ENCODE data around the gene DEXI. TPM values are rescaled to one million over a fixed set of nuclear protein-coding genes. Genes with fewer than 3 reads are reported as not detected.

DEXI gene
- total RNA-seq, 1 experiment from 2014 or later: 63.1 TPM

DNA sequence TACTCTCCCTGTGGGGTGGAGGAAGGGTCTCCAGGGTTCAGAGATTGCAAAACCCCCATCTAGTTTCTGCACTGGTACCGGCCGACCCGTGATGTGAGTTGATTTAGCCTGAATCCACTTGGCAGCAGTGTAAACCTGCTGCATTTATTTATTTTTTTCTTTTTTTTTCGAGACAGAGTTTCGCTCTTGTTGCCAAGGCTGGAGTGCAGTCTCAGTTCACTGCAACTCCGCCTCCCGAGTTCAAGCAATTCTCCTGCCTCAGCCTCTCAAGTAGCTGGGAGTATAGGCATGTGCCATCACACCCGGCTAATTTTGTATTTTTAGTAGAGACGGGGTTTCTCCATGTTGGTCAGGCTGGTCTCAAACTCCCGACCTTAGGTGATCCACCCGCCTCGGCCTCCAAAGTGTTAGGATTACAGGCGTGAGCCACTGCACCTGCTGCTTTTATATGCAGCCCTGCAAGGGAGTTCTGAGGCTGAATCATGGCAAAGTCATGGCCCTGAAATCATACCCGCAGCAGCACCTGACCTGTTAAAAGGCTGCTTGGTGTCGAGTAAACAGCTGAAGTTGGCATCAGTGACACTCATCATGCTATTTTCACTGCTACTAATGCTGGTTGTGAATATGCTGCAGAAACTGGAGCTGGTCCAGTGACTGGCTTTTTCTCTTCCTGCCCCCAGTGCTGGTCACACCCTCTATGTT, 21.4 kb downstream of the DEXI start:
- no peaks in the 10 kb centered on the region for H3K27me3 ChIP-seq (ENCODE audit: control insufficient read depth, insufficient read depth, low read length)
- no peaks in the 10 kb centered on the region for H3K36me3 ChIP-seq (replicated peaks; ENCODE audit: control insufficient read depth, insufficient read depth, low read length)
- no peak for DNase-seq
- no peak overlapping the region for H3K4me3 ChIP-seq (ENCODE audit: insufficient read depth, low read depth, low read length)

DNA sequence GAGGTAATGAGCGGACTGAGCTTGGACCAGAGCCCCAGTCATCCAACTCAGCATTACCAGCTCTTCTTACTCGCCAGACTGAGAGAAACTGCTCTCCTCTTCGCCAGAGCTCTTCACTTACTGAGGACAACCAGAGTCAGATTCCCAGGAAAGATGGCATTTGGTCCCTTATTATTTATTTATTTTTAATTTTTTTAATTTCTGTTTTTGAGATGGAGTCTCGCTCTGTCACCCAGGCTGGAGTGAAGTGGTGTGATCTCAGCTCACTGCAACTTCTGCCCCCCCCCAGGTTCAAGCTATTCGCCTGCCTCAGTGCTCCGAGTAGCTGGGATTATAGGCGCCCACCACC, 23.3 kb downstream of the DEXI start:
- Histone ChIP-seq H3K4me3 (ENCODE audit: insufficient read depth, low read depth, low read length) (no peak overlapping the region), H3K36me3 (replicated peaks; ENCODE audit: control insufficient read depth, insufficient read depth, low read length) (no peaks in the 10 kb centered on the region), H3K27me3 (ENCODE audit: control insufficient read depth, insufficient read depth, low read length) (no peaks in the 10 kb centered on the region)
- no peak for DNase-seq

DNA sequence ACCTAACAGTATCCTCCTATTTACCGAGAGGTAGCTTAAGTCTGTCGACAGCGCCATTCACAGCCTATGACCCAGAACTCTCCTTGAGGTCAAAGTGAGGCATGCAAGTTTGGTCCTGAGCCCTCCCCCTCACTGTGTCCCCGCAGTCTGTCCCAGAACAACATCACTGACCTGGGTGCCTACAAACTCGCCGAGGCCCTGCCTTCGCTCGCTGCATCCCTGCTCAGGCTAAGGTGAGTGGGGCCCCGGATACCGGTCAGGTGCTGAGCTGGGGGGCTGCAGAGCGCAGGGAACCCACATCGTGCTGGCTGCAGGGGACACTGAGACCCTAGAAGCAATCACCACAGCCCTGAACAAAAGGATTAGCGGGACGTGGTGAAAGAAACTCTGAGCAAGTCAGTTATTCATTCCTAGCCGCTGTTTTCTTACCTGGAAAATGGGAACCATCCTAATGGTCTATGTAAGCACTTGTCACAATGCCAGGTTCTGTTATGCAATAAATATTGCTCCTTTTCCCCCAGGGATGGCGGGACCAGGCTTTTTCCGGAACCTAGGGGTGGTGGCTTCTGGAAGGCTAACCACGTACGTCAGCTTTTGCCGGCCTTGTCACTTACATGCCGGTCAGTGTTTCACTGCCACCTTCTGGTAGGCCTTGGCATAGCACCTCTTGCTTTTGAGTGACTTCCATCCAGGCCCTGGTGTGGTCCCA, 23.8 kb downstream of the DEXI start:
- peak; percentile 92 for DNase-seq
- no peaks in the 10 kb centered on the region for H3K36me3 ChIP-seq (replicated peaks; ENCODE audit: control insufficient read depth, insufficient read depth, low read length)
- H3K27me3 ChIP-seq (ENCODE audit: control insufficient read depth, insufficient read depth, low read length): no peaks in the 10 kb centered on the region
- no peak overlapping the region for H3K4me3 ChIP-seq (ENCODE audit: insufficient read depth, low read depth, low read length)

DNA sequence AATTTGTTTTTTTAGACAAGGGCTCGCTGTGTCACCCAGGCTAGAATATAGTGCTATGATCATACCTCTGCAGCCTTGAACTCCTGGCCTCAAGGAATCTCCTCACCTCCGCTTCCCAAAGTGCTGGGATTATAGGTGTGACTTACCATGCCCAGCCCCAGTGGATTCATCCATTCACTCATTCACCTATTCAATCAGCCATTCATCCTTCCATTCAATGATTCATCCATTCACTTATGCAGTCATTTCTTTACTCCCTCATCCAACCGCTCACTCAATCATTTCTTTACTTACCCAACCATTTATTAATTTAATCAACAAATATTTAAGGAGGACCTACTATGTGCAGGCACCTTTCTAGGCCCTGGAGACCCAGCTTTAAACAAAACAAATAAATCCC, 25.7 kb downstream of the DEXI start:
- H3K36me3 ChIP-seq (replicated peaks; ENCODE audit: control insufficient read depth, insufficient read depth, low read length): no peaks in the 10 kb centered on the region
- no peak for DNase-seq
- no peaks in the 10 kb centered on the region for H3K27me3 ChIP-seq (ENCODE audit: control insufficient read depth, insufficient read depth, low read length)
- no peak overlapping the region for H3K4me3 ChIP-seq (ENCODE audit: insufficient read depth, low read depth, low read length)

DNA sequence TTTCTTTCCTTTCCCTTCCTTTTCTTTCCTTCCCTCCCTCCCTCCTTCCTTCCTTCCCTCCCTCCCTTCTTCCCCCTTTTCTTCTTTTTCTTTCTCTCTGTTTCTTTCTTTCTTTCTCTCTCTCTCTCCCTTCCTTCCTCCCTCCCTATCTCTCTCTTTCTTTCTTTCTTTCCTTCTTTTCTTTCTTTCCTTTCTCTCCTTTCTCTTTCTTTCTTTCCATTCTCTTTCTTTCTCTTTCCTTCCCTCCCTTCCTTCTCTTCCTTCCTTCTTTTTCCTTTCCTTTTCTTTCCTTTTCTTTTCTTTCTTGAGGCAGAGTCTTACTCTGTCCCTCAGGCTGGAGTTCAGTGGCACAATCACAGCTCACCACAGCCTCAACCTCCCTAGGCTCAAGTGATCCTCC, 31.0 kb downstream of the DEXI start:
- H3K36me3 ChIP-seq (replicated peaks; ENCODE audit: control insufficient read depth, insufficient read depth, low read length): no peaks in the 10 kb centered on the region
- no peak for DNase-seq
- no peaks in the 10 kb centered on the region for H3K27me3 ChIP-seq (ENCODE audit: control insufficient read depth, insufficient read depth, low read length)
- no peak overlapping the region for H3K4me3 ChIP-seq (ENCODE audit: insufficient read depth, low read depth, low read length)

DNA sequence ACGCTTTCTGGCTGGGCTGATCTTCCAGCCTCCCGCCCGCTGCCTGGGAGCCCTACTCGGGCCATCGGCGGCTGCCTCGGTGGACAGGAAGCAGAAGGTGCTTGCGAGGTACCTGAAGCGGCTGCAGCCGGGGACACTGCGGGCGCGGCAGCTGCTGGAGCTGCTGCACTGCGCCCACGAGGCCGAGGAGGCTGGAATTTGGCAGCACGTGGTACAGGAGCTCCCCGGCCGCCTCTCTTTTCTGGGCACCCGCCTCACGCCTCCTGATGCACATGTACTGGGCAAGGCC, 34.6 kb downstream of the DEXI start:
- peak; percentile 61 for DNase-seq
- Histone ChIP-seq H3K4me3 (ENCODE audit: insufficient read depth, low read depth, low read length) (no peak overlapping the region), H3K36me3 (replicated peaks; ENCODE audit: control insufficient read depth, insufficient read depth, low read length) (no peaks in the 10 kb centered on the region), H3K27me3 (ENCODE audit: control insufficient read depth, insufficient read depth, low read length) (no peaks in the 10 kb centered on the region)

DNA sequence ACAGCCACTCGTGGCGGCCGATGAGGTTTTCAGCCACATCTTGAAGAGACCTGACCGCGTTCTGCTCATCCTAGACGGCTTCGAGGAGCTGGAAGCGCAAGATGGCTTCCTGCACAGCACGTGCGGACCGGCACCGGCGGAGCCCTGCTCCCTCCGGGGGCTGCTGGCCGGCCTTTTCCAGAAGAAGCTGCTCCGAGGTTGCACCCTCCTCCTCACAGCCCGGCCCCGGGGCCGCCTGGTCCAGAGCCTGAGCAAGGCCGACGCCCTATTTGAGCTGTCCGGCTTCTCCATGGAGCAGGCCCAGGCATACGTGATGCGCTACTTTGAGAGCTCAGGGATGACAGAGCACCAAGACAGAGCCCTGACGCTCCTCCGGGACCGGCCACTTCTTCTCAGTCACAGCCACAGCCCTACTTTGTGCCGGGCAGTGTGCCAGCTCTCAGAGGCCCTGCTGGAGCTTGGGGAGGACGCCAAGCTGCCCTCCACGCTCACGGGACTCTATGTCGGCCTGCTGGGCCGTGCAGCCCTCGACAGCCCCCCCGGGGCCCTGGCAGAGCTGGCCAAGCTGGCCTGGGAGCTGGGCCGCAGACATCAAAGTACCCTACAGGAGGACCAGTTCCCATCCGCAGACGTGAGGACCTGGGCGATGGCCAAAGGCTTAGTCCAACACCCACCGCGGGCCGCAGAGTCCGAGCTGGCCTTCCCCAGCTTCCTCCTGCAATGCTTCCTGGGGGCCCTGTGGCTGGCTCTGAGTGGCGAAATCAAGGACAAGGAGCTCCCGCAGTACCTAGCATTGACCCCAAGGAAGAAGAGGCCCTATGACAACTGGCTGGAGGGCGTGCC, 35.1 kb downstream of the DEXI start:
- Histone ChIP-seq H3K4me3 (ENCODE audit: insufficient read depth, low read depth, low read length) (no peak overlapping the region), H3K27me3 (ENCODE audit: control insufficient read depth, insufficient read depth, low read length) (no peaks in the 10 kb centered on the region), H3K36me3 (replicated peaks; ENCODE audit: control insufficient read depth, insufficient read depth, low read length) (no peaks in the 10 kb centered on the region)
- peak; percentile 52 for DNase-seq

DNA sequence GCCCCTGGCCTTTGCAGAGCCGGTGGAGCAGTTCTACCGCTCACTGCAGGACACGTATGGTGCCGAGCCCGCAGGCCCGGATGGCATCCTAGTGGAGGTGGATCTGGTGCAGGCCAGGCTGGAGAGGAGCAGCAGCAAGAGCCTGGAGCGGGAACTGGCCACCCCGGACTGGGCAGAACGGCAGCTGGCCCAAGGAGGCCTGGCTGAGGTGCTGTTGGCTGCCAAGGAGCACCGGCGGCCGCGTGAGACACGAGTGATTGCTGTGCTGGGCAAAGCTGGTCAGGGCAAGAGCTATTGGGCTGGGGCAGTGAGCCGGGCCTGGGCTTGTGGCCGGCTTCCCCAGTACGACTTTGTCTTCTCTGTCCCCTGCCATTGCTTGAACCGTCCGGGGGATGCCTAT, 35.8 kb downstream of the DEXI start:
- DNase-seq: no peak
- H3K27me3 ChIP-seq (ENCODE audit: control insufficient read depth, insufficient read depth, low read length): no peaks in the 10 kb centered on the region

DNA sequence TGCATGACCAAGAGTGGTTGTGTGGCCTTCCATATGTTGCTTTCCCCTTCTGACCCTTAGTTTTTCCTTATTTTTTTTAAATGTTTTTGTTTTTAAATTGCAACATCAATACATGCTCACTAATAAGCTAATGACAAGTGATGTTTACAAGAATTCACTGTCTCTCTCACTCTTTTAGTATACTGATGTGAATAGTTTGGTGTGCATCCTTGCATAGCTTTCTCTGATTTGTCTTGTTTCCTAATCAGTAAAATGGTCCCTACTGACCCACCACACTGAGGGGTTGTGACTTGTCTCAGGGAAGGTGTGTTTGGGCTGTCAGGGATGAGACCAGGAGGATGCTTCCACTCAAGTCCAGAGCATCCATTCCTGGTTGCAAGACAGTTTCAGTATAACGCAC, 39.3 kb downstream of the DEXI start:
- Histone ChIP-seq H3K4me3 (ENCODE audit: insufficient read depth, low read depth, low read length) (no peak overlapping the region), H3K27me3 (ENCODE audit: control insufficient read depth, insufficient read depth, low read length) (no peaks in the 10 kb centered on the region), H3K36me3 (replicated peaks; ENCODE audit: control insufficient read depth, insufficient read depth, low read length) (no peaks in the 10 kb centered on the region)
- DNase-seq: no peak

More for the DNA sequence above, 35.8 kb downstream of the DEXI start:
- Histone ChIP-seq H3K4me3 (ENCODE audit: insufficient read depth, low read depth, low read length) (no peak overlapping the region), H3K36me3 (replicated peaks; ENCODE audit: control insufficient read depth, insufficient read depth, low read length) (no peaks in the 10 kb centered on the region)

DNA sequence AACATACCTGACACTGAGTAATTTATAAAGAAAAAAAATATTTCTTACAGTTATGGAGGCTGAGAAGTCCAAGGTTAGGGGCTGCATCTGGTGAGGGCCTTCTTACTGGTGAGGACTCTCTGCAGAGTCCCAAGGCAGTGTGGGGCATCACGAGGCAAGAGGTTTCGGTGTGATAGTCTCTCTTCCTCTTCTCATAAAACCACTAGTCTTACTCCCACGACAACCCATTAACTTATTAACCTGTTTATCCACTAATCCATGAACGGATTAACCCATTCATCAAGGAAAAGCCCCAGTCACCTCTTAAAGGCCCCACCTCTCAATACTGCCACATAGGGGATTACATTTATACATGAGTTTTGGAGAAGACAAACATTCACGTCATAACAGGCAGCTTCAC, 45.1 kb downstream of the DEXI start:
- no peak for DNase-seq
- Histone ChIP-seq H3K27me3 (ENCODE audit: control insufficient read depth, insufficient read depth, low read length) (no peaks in the 10 kb centered on the region), H3K36me3 (replicated peaks; ENCODE audit: control insufficient read depth, insufficient read depth, low read length) (no peaks in the 10 kb centered on the region), H3K4me3 (ENCODE audit: insufficient read depth, low read depth, low read length) (no peak overlapping the region)

DNA sequence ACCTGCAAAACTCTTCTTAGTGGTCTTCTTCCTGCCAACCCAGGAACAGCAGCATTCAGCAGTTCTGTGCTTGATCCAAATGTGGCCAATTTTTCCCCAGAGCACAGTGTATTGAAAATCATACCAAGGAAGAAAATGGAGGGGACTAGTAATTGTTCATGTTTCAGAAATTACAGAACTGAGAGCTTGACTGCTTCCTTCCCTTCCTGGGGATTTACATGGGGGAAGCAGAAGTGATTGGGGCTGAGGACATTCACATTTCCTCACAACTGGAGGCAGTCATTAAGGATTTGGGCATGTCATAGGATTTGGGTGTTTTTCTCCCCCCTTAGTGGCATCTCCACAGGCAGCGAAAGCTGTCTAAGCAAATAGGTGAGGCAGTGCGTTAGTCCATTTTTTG, 45.5 kb downstream of the DEXI start:
- Histone ChIP-seq H3K27me3 (ENCODE audit: control insufficient read depth, insufficient read depth, low read length) (no peaks in the 10 kb centered on the region), H3K4me3 (ENCODE audit: insufficient read depth, low read depth, low read length) (no peak overlapping the region), H3K36me3 (replicated peaks; ENCODE audit: control insufficient read depth, insufficient read depth, low read length) (no peaks in the 10 kb centered on the region)
- no peak for DNase-seq

DNA sequence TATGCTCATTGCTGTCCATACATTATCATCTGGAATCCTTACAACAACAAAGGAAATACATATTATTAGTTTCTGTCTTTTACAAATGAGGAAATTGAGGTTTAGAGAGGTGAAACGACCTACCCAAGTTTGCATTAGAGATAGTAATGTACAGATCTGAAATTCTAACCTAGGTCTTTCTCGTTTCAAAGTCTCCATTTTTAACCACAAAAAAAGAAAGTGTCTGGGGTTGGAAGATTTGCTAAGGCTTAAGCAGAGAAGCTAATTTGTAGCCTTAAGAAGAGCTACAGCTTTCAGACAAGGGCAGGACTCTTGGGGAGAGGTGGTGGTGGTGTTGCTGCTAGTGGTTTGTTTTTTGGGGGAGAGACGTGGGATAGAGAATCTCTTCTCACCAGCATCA, 46.1 kb downstream of the DEXI start:
- H3K27me3 ChIP-seq (ENCODE audit: control insufficient read depth, insufficient read depth, low read length): no peaks in the 10 kb centered on the region
- no peaks in the 10 kb centered on the region for H3K36me3 ChIP-seq (replicated peaks; ENCODE audit: control insufficient read depth, insufficient read depth, low read length)
- H3K4me3 ChIP-seq (ENCODE audit: insufficient read depth, low read depth, low read length): no peak overlapping the region
- DNase-seq: no peak

DNA sequence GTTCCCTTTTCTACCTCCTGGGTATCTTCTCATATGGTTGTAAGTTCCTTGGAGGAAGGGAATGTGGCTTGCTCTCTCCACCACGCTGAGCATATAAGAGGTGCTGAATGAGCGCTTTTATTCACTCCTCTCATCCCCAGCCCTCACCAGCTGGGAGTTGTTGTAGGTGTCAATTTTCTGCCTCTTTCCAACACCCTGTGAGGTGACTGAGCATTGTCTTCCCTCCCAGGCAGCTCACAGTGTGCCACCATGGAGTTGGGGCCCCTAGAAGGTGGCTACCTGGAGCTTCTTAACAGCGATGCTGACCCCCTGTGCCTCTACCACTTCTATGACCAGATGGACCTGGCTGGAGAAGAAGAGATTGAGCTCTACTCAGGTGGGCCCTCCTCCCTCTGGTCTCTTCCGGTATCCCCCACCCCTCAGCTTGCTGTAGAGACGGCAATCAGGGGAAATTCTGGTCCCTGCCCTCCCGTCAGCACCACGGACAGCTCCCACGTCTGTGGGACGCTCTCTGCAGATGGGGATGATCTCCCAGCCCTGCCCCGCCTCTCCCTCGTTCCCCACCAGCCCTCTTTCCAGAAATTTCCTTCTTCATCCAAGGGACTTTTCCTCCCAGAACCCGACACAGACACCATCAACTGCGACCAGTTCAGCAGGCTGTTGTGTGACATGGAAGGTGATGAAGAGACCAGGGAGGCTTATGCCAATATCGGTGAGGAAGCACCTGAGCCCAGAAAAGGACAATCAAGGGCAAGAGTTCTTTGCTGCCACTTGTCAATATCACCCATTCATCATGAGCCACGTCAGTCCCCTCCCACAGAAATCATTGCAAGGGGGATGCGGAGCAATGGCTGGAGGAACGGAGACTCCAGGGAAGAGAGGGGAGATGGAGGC, 47.0 kb downstream of the DEXI start:
- peak; percentile 91 for DNase-seq
- Histone ChIP-seq H3K36me3 (replicated peaks; ENCODE audit: control insufficient read depth, insufficient read depth, low read length) (no peaks in the 10 kb centered on the region), H3K4me3 (ENCODE audit: insufficient read depth, low read depth, low read length) (no peak overlapping the region), H3K27me3 (ENCODE audit: control insufficient read depth, insufficient read depth, low read length) (no peaks in the 10 kb centered on the region)

DNA sequence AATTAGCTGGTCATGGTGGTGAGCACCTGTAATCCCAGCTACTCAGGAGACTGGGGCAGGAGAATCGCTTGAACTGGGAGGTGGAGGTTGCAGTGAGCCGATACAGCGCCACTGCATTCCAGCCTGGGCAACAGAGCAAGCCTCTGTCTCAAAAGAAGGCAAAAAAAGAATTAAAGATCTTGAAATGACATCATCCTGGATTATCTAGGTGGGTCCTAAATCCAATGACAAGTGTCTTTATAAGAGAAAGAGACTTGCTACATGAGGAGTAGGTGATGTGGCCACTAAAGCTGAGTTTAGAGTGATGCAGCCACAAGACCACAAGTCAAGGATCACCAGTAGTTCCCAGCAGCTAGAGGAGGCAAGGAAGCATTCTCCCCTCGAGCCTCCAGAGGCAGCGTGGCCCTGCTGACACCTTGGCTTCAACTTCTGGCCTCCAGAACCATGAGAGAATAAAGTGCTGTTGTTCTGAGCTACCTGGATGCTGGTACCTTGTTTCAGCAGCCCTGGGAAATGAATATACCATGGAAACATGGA, 49.4 kb downstream of the DEXI start:
- Histone ChIP-seq H3K4me3 (ENCODE audit: insufficient read depth, low read depth, low read length) (no peak overlapping the region), H3K27me3 (ENCODE audit: control insufficient read depth, insufficient read depth, low read length) (no peaks in the 10 kb centered on the region), H3K36me3 (replicated peaks; ENCODE audit: control insufficient read depth, insufficient read depth, low read length) (no peaks in the 10 kb centered on the region)
- no peak for DNase-seq

Data from H7 (cell line).